ES-I3 (cell line): ENCODE data around the gene KRT77.

ENCODE experiments used
- H3K36me3 ChIP-seq: 2 replicates; pipeline ENCODE4 v1.6.1; 2013; ENCODE audit warnings: mild to moderate bottlenecking, low read length, control low read depth, moderate library complexity; ENCODE audit not compliant: insufficient read depth
- H3K4me1 ChIP-seq: 2 replicates; pipeline ENCODE4 v1.6.1; 2013; ENCODE audit warnings: mild to moderate bottlenecking, control low read depth, low read length; ENCODE audit not compliant: insufficient read depth
- H3K9ac ChIP-seq: 2 replicates; pipeline ENCODE4 v1.6.1; 2013; ENCODE audit warnings: low read depth, mild to moderate bottlenecking, low read length, moderate library complexity
- H3K9me3 ChIP-seq: 2 replicates; pipeline ENCODE4 v1.6.1; 2013; ENCODE audit warnings: mild to moderate bottlenecking, low read length, moderate library complexity; ENCODE audit not compliant: control insufficient read depth, insufficient read depth

KRT77 gene

GRCh38 chr12:52656616-52657015, 46.7 kb downstream of the KRT77 start:
- Histone ChIP-seq H3K36me3 (no peaks in the 10 kb centered on the region), H3K9ac (no peak overlapping the region), H3K4me1 (no peaks in the 10 kb centered on the region), H3K9me3 (no peaks in the 10 kb centered on the region)

- Histone ChIP-seq H3K36me3 (no peaks in the 10 kb centered on the region), H3K9ac (no peak overlapping the region), H3K9me3 (no peaks in the 10 kb centered on the region), H3K4me1 (no peaks in the 10 kb centered on the region)
Measured at GRCh38 chr12:52655720-52656124, 47.6 kb downstream of the KRT77 start.

- Histone ChIP-seq H3K9me3 (no peaks in the 10 kb centered on the region), H3K36me3 (no peaks in the 10 kb centered on the region), H3K9ac (no peak overlapping the region), H3K4me1 (no peaks in the 10 kb centered on the region)
Measured at GRCh38 chr12:52655251-52655650, 48.1 kb downstream of the KRT77 start.

GRCh38 chr12:52651726-52652261, 51.5 kb downstream of the KRT77 start, which contains the start of gene KRT2:
TSS of gene KRT2 (minus strand) at chr12:52652211. CDS start at chr12:52652142, 69 bp downstream.
- Histone ChIP-seq H3K36me3 (no peaks in the 10 kb centered on the region), H3K9me3 (no peaks in the 10 kb centered on the region), H3K4me1 (no peaks in the 10 kb centered on the region), H3K9ac (no peak within 1 kb of the TSS)

- Histone ChIP-seq H3K9ac (no peak overlapping the region), H3K9me3 (no peaks in the 10 kb centered on the region), H3K4me1 (no peaks in the 10 kb centered on the region), H3K36me3 (no peaks in the 10 kb centered on the region)
Measured at GRCh38 chr12:52650520-52651081, 52.7 kb downstream of the KRT77 start.

- H3K9ac ChIP-seq: no peak overlapping the region
- H3K4me1 ChIP-seq: no peaks in the 10 kb centered on the region
- no peaks in the 10 kb centered on the region for H3K9me3 ChIP-seq
- H3K36me3 ChIP-seq: no peaks in the 10 kb centered on the region
Measured at GRCh38 chr12:52649066-52649465, 54.3 kb downstream of the KRT77 start.

- Histone ChIP-seq H3K36me3 (no peaks in the 10 kb centered on the region), H3K4me1 (no peaks in the 10 kb centered on the region), H3K9me3 (no peaks in the 10 kb centered on the region), H3K9ac (no peak overlapping the region)
Measured at GRCh38 chr12:52648012-52648550, 55.2 kb downstream of the KRT77 start.

GRCh38 chr12:52647601-52648000, 55.7 kb downstream of the KRT77 start:
- H3K9me3 ChIP-seq: no peaks in the 10 kb centered on the region
- H3K36me3 ChIP-seq: no peaks in the 10 kb centered on the region
- H3K4me1 ChIP-seq: no peaks in the 10 kb centered on the region
- no peak overlapping the region for H3K9ac ChIP-seq

- Histone ChIP-seq H3K9me3 (no peaks in the 10 kb centered on the region), H3K36me3 (no peaks in the 10 kb centered on the region), H3K9ac (no peak overlapping the region), H3K4me1 (no peaks in the 10 kb centered on the region)
Measured at GRCh38 chr12:52646613-52647012, 56.7 kb downstream of the KRT77 start.

- no peak overlapping the region for H3K9ac ChIP-seq
- H3K36me3 ChIP-seq: no peaks in the 10 kb centered on the region
- H3K9me3 ChIP-seq: no peaks in the 10 kb centered on the region
- no peaks in the 10 kb centered on the region for H3K4me1 ChIP-seq
Measured at GRCh38 chr12:52645982-52646381, 57.3 kb downstream of the KRT77 start.

- Histone ChIP-seq H3K9ac (no peak overlapping the region), H3K4me1 (no peaks in the 10 kb centered on the region)
Measured at GRCh38 chr12:52645120-52645761, 58.1 kb downstream of the KRT77 start.

GRCh38 chr12:52644078-52644415, 59.3 kb downstream of the KRT77 start:
- no peaks in the 10 kb centered on the region for H3K4me1 ChIP-seq
- no peak overlapping the region for H3K9ac ChIP-seq
- no peaks in the 10 kb centered on the region for H3K9me3 ChIP-seq
- no peaks in the 10 kb centered on the region for H3K36me3 ChIP-seq

More at GRCh38 chr12:52645120-52645761, 58.1 kb downstream of the KRT77 start:
- H3K9me3 ChIP-seq: no peaks in the 10 kb centered on the region
- no peaks in the 10 kb centered on the region for H3K36me3 ChIP-seq

GRCh38 chr12:52643233-52644077, 59.9 kb downstream of the KRT77 start:
- no peak overlapping the region for H3K9ac ChIP-seq
- no peaks in the 10 kb centered on the region for H3K9me3 ChIP-seq
- H3K36me3 ChIP-seq: no peaks in the 10 kb centered on the region
- H3K4me1 ChIP-seq: no peaks in the 10 kb centered on the region

- H3K4me1 ChIP-seq: no peaks in the 10 kb centered on the region
- no peaks in the 10 kb centered on the region for H3K9me3 ChIP-seq
- H3K9ac ChIP-seq: no peak overlapping the region
- H3K36me3 ChIP-seq: no peaks in the 10 kb centered on the region
Measured at GRCh38 chr12:52641468-52641867, 61.9 kb downstream of the KRT77 start.
